22Rv1 (cell line): ENCODE data around the gene LCE6A.

ENCODE experiments used
- CTCF ChIP-seq: fragments of 450-650 bp; IDR thresholded peaks from 2 replicates; pipeline ENCODE4 v1.5.1; 2017; ENCODE audit warnings: mild to moderate bottlenecking
- ZFX ChIP-seq: fragments of 450-650 bp; IDR thresholded peaks from 2 replicates; pipeline ENCODE4 v1.6.1; 2017; ENCODE audit warnings: antibody characterized with exemption, borderline replicate concordance

- TF ChIP-seq CTCF (no peak), ZFX (no peak)
Observed at GRCh38 chr1:152886758-152887409, 44.2 kb downstream of the LCE6A start.
